ENCODE measurements around the gene GGT6. TPM values are rescaled to one million over a fixed set of nuclear protein-coding genes. Genes with fewer than 3 reads are reported as not detected.

GGT6 gene
- total and polyA plus RNA-seq, 2 of the 13 experiments (the other 11 are each of a cell fraction or from before 2014, with no cell fraction given): 0.16 to 0.80 TPM

GRCh38 chr17:4554997-4555799, 5.2 kb downstream of the GGT6 start, which contains the start of gene MYBBP1A (continued):
- TF ChIP-seq NR0B2 (CRISPR knock-in tag; IDR thresholded peaks at IDR 0.05) (peak; percentile 98), ZNF792 (CRISPR knock-in tag; IDR thresholded peaks at IDR 0.05) (peak; percentile 43; the same call in 1 of the 2 replicates), SRY (CRISPR knock-in tag; IDR thresholded peaks at IDR 0.05) (0 out of 2 replicates have a peak, but pooled peaks have one; percentile 33), TSC22D2 (CRISPR knock-in tag; IDR thresholded peaks at IDR 0.05; ENCODE audit: borderline replicate concordance) (no peak), ZNF224 (CRISPR knock-in tag; IDR thresholded peaks at IDR 0.05) (peak; percentile 62; the same call in 1 of the 2 replicates), MXI1 (IDR thresholded peaks at IDR 0.05; ENCODE audit: borderline replicate concordance, low read depth, low read length) (peak; percentile 99), ZNF710 (CRISPR knock-in tag; IDR thresholded peaks at IDR 0.05; ENCODE audit: borderline replicate concordance) (peak; percentile 77), TAF15 (IDR thresholded peaks at IDR 0.05; ENCODE audit: low read depth, low read length, poor library complexity, severe bottlenecking) (peak; percentile 58), ZNF766 (CRISPR knock-in tag; IDR thresholded peaks at IDR 0.05; ENCODE audit: borderline replicate concordance) (peak; percentile 62; the same call in 1 of the 2 replicates), ZNF7 (CRISPR knock-in tag; IDR thresholded peaks at IDR 0.05) (no peak), ZSCAN29 (CRISPR knock-in tag; conservative IDR thresholded peaks at IDR 0.05) (0 out of 2 replicates have a peak, but pooled peaks have one; percentile 45), ZNF121 (CRISPR knock-in tag; IDR thresholded peaks at IDR 0.05) (no peak), HNRNPLL (IDR thresholded peaks at IDR 0.05; ENCODE audit: low read depth, low read length, poor library complexity, severe bottlenecking) (peak; percentile 69), ZNF225 (CRISPR knock-in tag; IDR thresholded peaks at IDR 0.05) (peak; percentile 88; the same call in 1 of the 2 replicates), ZNF407 (CRISPR knock-in tag; IDR thresholded peaks at IDR 0.05; ENCODE audit: not compliant biosample characterization) (peak; percentile 77), RBM39 (IDR thresholded peaks at IDR 0.05; ENCODE audit: low read depth, low read length, poor library complexity, severe bottlenecking) (peak; percentile 81)
